AG04450 (cell line): ENCODE data around the gene SDK1. TPM values are rescaled to one million over a fixed set of nuclear protein-coding genes. Genes with fewer than 3 reads are reported as not detected.

Experiments used
- CTCF ChIA-PET: fragments of 300-600, 350-600 bp; formaldehyde crosslinking; extraction: SDS; loops from one replicate; lab custom pipeline; 2022; ENCODE audit warnings: antibody characterized with exemption, inconsistent platforms; lab: Charles Lee
- POLR2A ChIA-PET: fragments of 350-600 bp; formaldehyde crosslinking; extraction: SDS; loops from one replicate; lab custom pipeline; 2021; ENCODE audit warnings: antibody characterized with exemption, inconsistent platforms; lab: Yijun Ruan, JAX
- DNase-seq: peaks from one replicate; pipeline ENCODE4 v3.0.0-alpha.2; 2011; ENCODE audit warnings: low read depth, low spot score
- H3K27ac ChIP-seq: one replicate; pipeline ENCODE4 v1.5.1; 2012; ENCODE audit warnings: low read depth, low read length, control low read depth
- H3K27me3 ChIP-seq: one replicate; pipeline ENCODE4 v1.6.0; 2012; ENCODE audit warnings: low read length; ENCODE audit not compliant: control insufficient read depth, insufficient read depth
- H3K4me3 ChIP-seq: 2 replicates; pipeline ENCODE4 v1.5.1; 2011; ENCODE audit warnings: mild to moderate bottlenecking, low read depth, low read length, control low read depth
- H3K9me3 ChIP-seq: 2 replicates; pipeline ENCODE4 v1.5.1; 2012; ENCODE audit warnings: low read length; ENCODE audit not compliant: control insufficient read depth, insufficient read depth
- polyA plus RNA-seq: library from polyadenylated mRNA; depleted of rRNA; stranded (reverse); fragments of >200 nt; gene quantifications from 2 replicates; pipeline ENCODE4 v1.2.3, GENCODE V29; 2011
- TF ChIP-seq, protein P1 (sequence below): IDR thresholded peaks from 2 replicates; pipeline ENCODE4 v1.5.1; 2011; ENCODE audit warnings: low read depth, low read length, control low read depth, inconsistent platforms

The SDK1 gene
- polyA plus RNA-seq, 1 experiment = 2.2 TPM

GRCh38 chr7:4065190-4065589, 764.1 kb downstream of the SDK1 start:
- DNase-seq = no peak
- POLR2A ChIA-PET = no interaction called here
- CTCF ChIA-PET = no interaction called here
- H3K27ac ChIP-seq = no peak overlapping the region
- TF ChIP-seq, protein P1, sequence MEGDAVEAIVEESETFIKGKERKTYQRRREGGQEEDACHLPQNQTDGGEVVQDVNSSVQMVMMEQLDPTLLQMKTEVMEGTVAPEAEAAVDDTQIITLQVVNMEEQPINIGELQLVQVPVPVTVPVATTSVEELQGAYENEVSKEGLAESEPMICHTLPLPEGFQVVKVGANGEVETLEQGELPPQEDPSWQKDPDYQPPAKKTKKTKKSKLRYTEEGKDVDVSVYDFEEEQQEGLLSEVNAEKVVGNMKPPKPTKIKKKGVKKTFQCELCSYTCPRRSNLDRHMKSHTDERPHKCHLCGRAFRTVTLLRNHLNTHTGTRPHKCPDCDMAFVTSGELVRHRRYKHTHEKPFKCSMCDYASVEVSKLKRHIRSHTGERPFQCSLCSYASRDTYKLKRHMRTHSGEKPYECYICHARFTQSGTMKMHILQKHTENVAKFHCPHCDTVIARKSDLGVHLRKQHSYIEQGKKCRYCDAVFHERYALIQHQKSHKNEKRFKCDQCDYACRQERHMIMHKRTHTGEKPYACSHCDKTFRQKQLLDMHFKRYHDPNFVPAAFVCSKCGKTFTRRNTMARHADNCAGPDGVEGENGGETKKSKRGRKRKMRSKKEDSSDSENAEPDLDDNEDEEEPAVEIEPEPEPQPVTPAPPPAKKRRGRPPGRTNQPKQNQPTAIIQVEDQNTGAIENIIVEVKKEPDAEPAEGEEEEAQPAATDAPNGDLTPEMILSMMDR = no peak
- H3K9me3 ChIP-seq = peaks cover 41% of the 10 kb centered on the region
- no peak overlapping the region for H3K4me3 ChIP-seq
- H3K27me3 ChIP-seq = no peaks in the 10 kb centered on the region

- DNase-seq = no peak
- POLR2A ChIA-PET = no interaction called here
- Histone ChIP-seq H3K27me3 (no peaks in the 10 kb centered on the region), H3K9me3 (peaks cover 44% of the 10 kb centered on the region), H3K27ac (no peak overlapping the region), H3K4me3 (no peak overlapping the region)
- TF ChIP-seq, protein P1 = no peak
- CTCF ChIA-PET = no interaction called here
Observed at GRCh38 chr7:4066206-4066605, 765.2 kb downstream of the SDK1 start.

DNA sequence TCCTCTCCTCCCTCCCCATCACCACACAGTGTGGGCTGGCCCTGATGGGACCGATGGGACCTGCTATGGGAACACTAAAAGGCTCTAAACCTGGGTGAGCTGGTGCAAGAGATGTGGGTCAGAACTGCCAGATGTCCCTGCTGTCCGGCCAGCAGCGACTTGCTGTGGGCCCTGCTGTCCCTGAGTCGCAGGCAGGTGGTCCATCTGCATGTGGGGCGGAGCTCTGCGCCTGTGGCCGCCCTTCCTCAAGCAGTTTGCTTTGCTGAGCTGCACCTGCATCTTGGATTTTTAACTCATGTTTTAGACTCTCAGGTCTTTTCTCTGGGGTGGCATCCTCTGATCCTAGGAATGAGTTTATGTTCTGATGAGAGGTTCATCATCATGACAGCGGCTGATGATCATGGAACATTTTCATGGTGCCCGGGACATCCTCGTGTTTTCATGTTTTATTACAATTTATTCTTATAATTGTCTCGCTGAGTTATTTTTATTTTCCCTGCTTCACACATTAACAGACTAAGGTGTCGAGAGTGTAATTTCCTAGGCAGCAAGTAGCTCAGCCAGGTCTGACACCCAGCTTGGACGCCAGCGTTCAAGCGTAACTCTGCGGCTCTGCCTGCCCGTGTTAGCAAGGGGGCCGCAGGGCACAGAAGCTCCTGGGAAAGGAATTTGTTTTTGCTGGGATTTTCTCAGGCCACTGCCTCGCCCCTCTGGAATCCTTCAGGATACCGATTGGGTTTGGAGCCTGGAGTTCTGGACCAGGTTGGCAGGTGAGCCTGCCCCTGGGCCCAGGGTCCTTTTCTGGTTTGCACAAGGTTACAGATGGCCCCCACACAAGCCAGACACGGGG, 765.8 kb downstream of the SDK1 start:
- TF ChIP-seq, protein P1 = no peak
- POLR2A ChIA-PET = no interaction called here
- DNase-seq = no peak
- H3K9me3 ChIP-seq = peaks cover 51% of the 10 kb centered on the region
- no peaks in the 10 kb centered on the region for H3K27me3 ChIP-seq
- CTCF ChIA-PET = no interaction called here
- no peak overlapping the region for H3K27ac ChIP-seq
- H3K4me3 ChIP-seq = no peak overlapping the region

GRCh38 chr7:4067476-4067760, 766.4 kb downstream of the SDK1 start:
- Histone ChIP-seq H3K9me3 (peaks cover 56% of the 10 kb centered on the region), H3K27ac (no peak overlapping the region), H3K27me3 (no peaks in the 10 kb centered on the region), H3K4me3 (no peak overlapping the region)
- TF ChIP-seq, protein P1 = no peak
- ChIA-PET CTCF (no interaction called here), POLR2A (no interaction called here)
- DNase-seq = no peak

DNA sequence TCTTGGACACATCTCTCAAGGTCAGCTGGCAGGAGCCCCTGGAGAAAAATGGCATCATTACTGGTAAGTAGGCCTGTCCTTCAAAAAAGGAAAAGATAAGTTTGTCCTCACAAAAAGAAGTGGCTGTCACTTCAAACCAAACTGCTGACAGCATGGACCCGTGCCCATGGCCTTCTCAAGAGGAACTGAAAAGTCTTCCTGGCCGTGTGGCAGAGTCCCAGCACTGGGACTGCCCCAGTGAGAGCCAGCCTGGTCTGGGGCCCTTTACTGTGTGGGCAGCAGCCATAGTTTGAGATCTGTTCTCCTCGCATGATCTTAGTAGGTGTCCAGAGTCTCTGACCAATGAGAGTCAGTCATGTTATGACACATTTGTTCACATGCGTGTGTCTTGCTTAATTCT, 766.8 kb downstream of the SDK1 start:
- Histone ChIP-seq H3K27me3 (no peaks in the 10 kb centered on the region), H3K9me3 (peaks cover 61% of the 10 kb centered on the region), H3K4me3 (no peak overlapping the region), H3K27ac (no peak overlapping the region)
- ChIA-PET CTCF (no interaction called here), POLR2A (no interaction called here)
- no peak for DNase-seq
- TF ChIP-seq, protein P1 = no peak
